GM19328 (cell line): ENCODE data around the gene NEURL1.

Experiments
- ATAC-seq: cut with Tn5 transposase; IDR thresholded peaks from one replicate; pipeline ENCODE4 v1.9.1; 2021; ENCODE audit warnings: mild to moderate bottlenecking, moderate library complexity; ENCODE audit not compliant: unreplicated experiment

Gene NEURL1

GRCh38 chr10:103641326-103641725 lies 147.8 kb downstream of the NEURL1 start:
- no peak for ATAC-seq
